IMR-90 (cell line): ENCODE measurements around the gene PHC2. TPM values are rescaled to one million over a fixed set of nuclear protein-coding genes. Genes with fewer than 3 reads are reported as not detected.

Experiments used
- ATAC-seq: fragments of 200-7000 bp; cut with Tn5 transposase; 2 replicates; pipeline ENCODE4 v1.9.1; 2020; ENCODE audit warnings: low read depth, mild to moderate bottlenecking, moderate library complexity
- BruUV-seq: library from RNA; stranded (reverse); fragments of 400-500 nt; replicated peaks from 2 replicates; lab custom pipeline; 2021; lab: Mats Ljungman, UMichigan
- CTCF ChIA-PET: fragments of 300-600 bp; formaldehyde crosslinking; extraction: SDS; loops from one replicate; lab custom pipeline; 2021; ENCODE audit warnings: antibody characterized with exemption; lab: Yijun Ruan, JAX
- POLR2A ChIA-PET: fragments of 300-600 bp; sonication (Branson Sonifier 250); formaldehyde crosslinking; loops from one replicate; lab custom pipeline; 2022; ENCODE audit warnings: antibody characterized with exemption; ENCODE audit not compliant: unreplicated experiment; lab: Charles Lee
- DNase-seq: peaks from one replicate; pipeline ENCODE4 v3.0.0; 2013
- H2AFZ ChIP-seq: replicated peaks from 2 replicates; pipeline ENCODE3; 2013; ENCODE audit warnings: low read length, mild to moderate bottlenecking; ENCODE audit not compliant: poor library complexity
- H2AK5ac ChIP-seq: 2 replicates; pipeline ENCODE4 v1.6.1; 2013; ENCODE audit warnings: low read depth, low read length, inconsistent platforms
- H2AK9ac ChIP-seq: replicated peaks from 2 replicates; pipeline ENCODE3; 2013; ENCODE audit warnings: mild to moderate bottlenecking, low read depth, low read length, moderate library complexity; ENCODE audit not compliant: poor library complexity
- H2BK120ac ChIP-seq: 2 replicates; pipeline ENCODE4 v1.6.1; 2013; ENCODE audit warnings: low read depth, low read length, inconsistent platforms
- H2BK15ac ChIP-seq: 3 replicates; pipeline ENCODE4 v1.6.1; 2013; ENCODE audit warnings: low read depth, low read length, inconsistent platforms
- H2BK20ac ChIP-seq: 2 replicates; pipeline ENCODE4 v1.6.1; 2013; ENCODE audit warnings: low read depth, mild to moderate bottlenecking, inconsistent platforms, low read length, moderate library complexity
- H2BK5ac ChIP-seq: 2 replicates; pipeline ENCODE4 v1.6.1; 2013; ENCODE audit warnings: mild to moderate bottlenecking, low read depth, low read length, inconsistent platforms; ENCODE audit not compliant: poor library complexity, severe bottlenecking
- H3K14ac ChIP-seq: replicated peaks from 2 replicates; pipeline ENCODE4 v1.6.1; 2013; ENCODE audit warnings: low read depth, low read length, inconsistent platforms
- H3K18ac ChIP-seq: 2 replicates; pipeline ENCODE4 v1.6.1; 2013; ENCODE audit warnings: low read depth, low read length, control low read depth
- H3K23ac ChIP-seq: 2 replicates; pipeline ENCODE4 v1.6.1; 2013; ENCODE audit warnings: low read depth, low read length, inconsistent platforms
- H3K27ac ChIP-seq: 2 replicates; pipeline ENCODE4 v1.5.1; 2013; ENCODE audit warnings: mild to moderate bottlenecking, control low read depth, low read length; ENCODE audit not compliant: insufficient read depth
- H3K27me3 ChIP-seq: 2 replicates; pipeline ENCODE4 v1.6.1; 2013; ENCODE audit warnings: low read length; ENCODE audit not compliant: control insufficient read depth, insufficient read depth
- H3K36me3 ChIP-seq: 2 replicates; pipeline ENCODE4 v1.6.1; 2013; ENCODE audit warnings: low read length, mixed read lengths; ENCODE audit not compliant: control insufficient read depth, insufficient read depth
- H3K4ac ChIP-seq: 2 replicates; pipeline ENCODE4 v1.6.1; 2013; ENCODE audit warnings: low read depth, low read length, inconsistent platforms
- H3K4me1 ChIP-seq: 2 replicates; pipeline ENCODE4 v1.6.1; 2013; ENCODE audit warnings: low read length, mixed read lengths; ENCODE audit not compliant: control insufficient read depth, insufficient read depth
- H3K4me2 ChIP-seq: 2 replicates; pipeline ENCODE4 v1.6.1; 2013; ENCODE audit warnings: low read depth, mild to moderate bottlenecking, control low read depth, low read length, moderate library complexity
- H3K4me3 ChIP-seq: 2 replicates; pipeline ENCODE4 v1.5.1; 2013; ENCODE audit warnings: low read depth, mild to moderate bottlenecking, control low read depth, low read length, moderate library complexity; ENCODE audit not compliant: insufficient read depth
- H3K56ac ChIP-seq: 2 replicates; pipeline ENCODE4 v1.6.1; 2013; ENCODE audit warnings: low read length, inconsistent platforms; ENCODE audit not compliant: insufficient read depth; ENCODE audit errors: extremely low read depth
- H3K79me1 ChIP-seq, 2 experiments: 2 replicates each; pipeline ENCODE4 v1.6.1; 2013; ENCODE audit warnings: low read length in 2 of 2, inconsistent platforms in 1 of 2, low read depth in 1 of 2
- H3K9ac ChIP-seq: 2 replicates; pipeline ENCODE4 v1.6.1; 2013; ENCODE audit warnings: low read depth, low read length, control low read depth
- H3K9me1 ChIP-seq: 2 replicates; pipeline ENCODE4 v1.6.1; 2013; ENCODE audit warnings: low read length, inconsistent platforms; ENCODE audit not compliant: insufficient read depth
- H3K9me3 ChIP-seq: 2 replicates; pipeline ENCODE4 v1.6.1; 2013; ENCODE audit warnings: low read length; ENCODE audit not compliant: control insufficient read depth, insufficient read depth
- H4K20me1 ChIP-seq: 2 replicates; pipeline ENCODE4 v1.6.1; 2013; ENCODE audit warnings: low read length, inconsistent platforms; ENCODE audit not compliant: insufficient read depth
- H4K5ac ChIP-seq: 2 replicates; pipeline ENCODE4 v1.6.1; 2013; ENCODE audit warnings: mild to moderate bottlenecking, low read depth, low read length, control low read depth
- H4K8ac ChIP-seq, 2 experiments: 2 replicates each; pipeline ENCODE4 v1.6.1; 2013; ENCODE audit warnings: low read depth in 2 of 2, low read length in 2 of 2, control low read depth in 1 of 2, inconsistent platforms in 1 of 2
- H4K91ac ChIP-seq: 2 replicates; pipeline ENCODE4 v1.6.1; 2013; ENCODE audit warnings: low read depth, low read length, inconsistent platforms; ENCODE audit not compliant: insufficient read depth
- FOS ChIP-seq: fragments of 150-350 bp; IDR thresholded peaks from 2 replicates; pipeline ENCODE4 v1.6.1; 2016; ENCODE audit warnings: low read depth, low read length
- NFE2L2 ChIP-seq: fragments of 150-350 bp; IDR thresholded peaks from 2 replicates; pipeline ENCODE4 v1.6.1; 2016; ENCODE audit warnings: low read depth, mild to moderate bottlenecking, low read length
- RAD21 ChIP-seq: IDR thresholded peaks from 2 replicates; pipeline ENCODE4 v1.6.1; 2012; ENCODE audit warnings: low read length, improper control_type of control experiment
- RFX5 ChIP-seq: IDR thresholded peaks from 2 replicates; pipeline ENCODE4 v1.8.0; 2012; ENCODE audit warnings: low read depth, mild to moderate bottlenecking, low read length, moderate library complexity
- WGBS, 2 experiments: methylation state at CpG; one replicate each; pipeline versions ENCODE4 v1.1.5 to v1.1.7; 2013; ENCODE audit warnings: missing lambda C conversion rate in 2 of 2; ENCODE audit not compliant: insufficient read length in 1 of 2; ENCODE audit errors: extremely low coverage in 2 of 2; 5-methylcytosine and 5-hydroxymethylcytosine counted together
- dilution Hi-C: fragments of 300-500 bp; cut with HindIII; formaldehyde crosslinking; loops from one replicate; pipeline ENCODE4 v1.14.3; 2018; ENCODE audit warnings: low sequenced_read_pairs; ENCODE audit not compliant: unreplicated experiment
- in situ Hi-C: fragments of 300-500 bp; cut with MboI; formaldehyde crosslinking; loops from 3 replicates; pipeline ENCODE4 v1.14.3; 2019; ENCODE audit warnings: low sequenced_read_pairs, inconsistent platforms, mixed read lengths
- intact Hi-C: fragments of 100-400 bp; cut with micrococcal nuclease; formaldehyde crosslinking; loops from 2 replicates; pipeline ENCODE4 v1.10.0; 2022
- polyA plus RNA-seq, 3 experiments: library from polyadenylated mRNA; depleted of rRNA; stranded (reverse); fragments of >200 nt; gene quantifications; 2 replicates each; pipeline ENCODE4 v1.2.3, GENCODE V29; 2012; ENCODE audit warnings: low replicate concordance in 1 of 3
- total RNA-seq: library from RNA; depleted of rRNA; stranded (reverse); fragments of >200 nt; gene quantifications from 2 replicates; pipeline ENCODE4 v1.2.3, GENCODE V29; 2012
- TF ChIP-seq, protein P1 (sequence below): conservative IDR thresholded peaks from 2 replicates; pipeline ENCODE4 v1.5.1; 2012; ENCODE audit warnings: mild to moderate bottlenecking, low read depth, low read length, improper control_type of control experiment

PHC2 gene
- total and polyA plus RNA-seq, 2 of the 4 experiments (the other 2 are of a cell fraction): 46.4 to 98.1 TPM

GRCh38 chr1:33408093-33408436, 22.8 kb downstream of the PHC2 start:
- TF ChIP-seq RAD21 (no peak), FOS (no peak), RFX5 (no peak), NFE2L2 (no peak)
- TF ChIP-seq, protein P1, sequence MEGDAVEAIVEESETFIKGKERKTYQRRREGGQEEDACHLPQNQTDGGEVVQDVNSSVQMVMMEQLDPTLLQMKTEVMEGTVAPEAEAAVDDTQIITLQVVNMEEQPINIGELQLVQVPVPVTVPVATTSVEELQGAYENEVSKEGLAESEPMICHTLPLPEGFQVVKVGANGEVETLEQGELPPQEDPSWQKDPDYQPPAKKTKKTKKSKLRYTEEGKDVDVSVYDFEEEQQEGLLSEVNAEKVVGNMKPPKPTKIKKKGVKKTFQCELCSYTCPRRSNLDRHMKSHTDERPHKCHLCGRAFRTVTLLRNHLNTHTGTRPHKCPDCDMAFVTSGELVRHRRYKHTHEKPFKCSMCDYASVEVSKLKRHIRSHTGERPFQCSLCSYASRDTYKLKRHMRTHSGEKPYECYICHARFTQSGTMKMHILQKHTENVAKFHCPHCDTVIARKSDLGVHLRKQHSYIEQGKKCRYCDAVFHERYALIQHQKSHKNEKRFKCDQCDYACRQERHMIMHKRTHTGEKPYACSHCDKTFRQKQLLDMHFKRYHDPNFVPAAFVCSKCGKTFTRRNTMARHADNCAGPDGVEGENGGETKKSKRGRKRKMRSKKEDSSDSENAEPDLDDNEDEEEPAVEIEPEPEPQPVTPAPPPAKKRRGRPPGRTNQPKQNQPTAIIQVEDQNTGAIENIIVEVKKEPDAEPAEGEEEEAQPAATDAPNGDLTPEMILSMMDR: no peak
- H2AFZ ChIP-seq: no peak overlapping the region

More at GRCh38 chr1:33408093-33408436, 22.8 kb downstream of the PHC2 start:
- ATAC-seq: no peak
- H3K4ac ChIP-seq: no peak overlapping the region
- no peaks in the 10 kb centered on the region for H3K27me3 ChIP-seq
- no peak overlapping the region for H3K9ac ChIP-seq
- CTCF ChIA-PET: interaction anchor here (1.1 kb wide), 1 partner anchor 15 kb away, joined by 3 read pairs; no protein-coding TSS in a partner anchor
- 0 out of 4 replicates have a peak, but pooled peaks cover 0 to 3% of the 10 kb centered on the region in 2 experiments for H3K79me1 ChIP-seq
- no peak overlapping the region for H3K23ac ChIP-seq
- H3K36me3 ChIP-seq: no peaks in the 10 kb centered on the region
- H4K5ac ChIP-seq: no peak overlapping the region
- no peak overlapping the region for H3K56ac ChIP-seq
- no peak overlapping the region for H3K18ac ChIP-seq
- no CpG with 5 or more reads among the region's 2 CpGs for WGBS, 2 experiments
- no peak overlapping the region for H3K14ac ChIP-seq
- peaks cover 4% of the 10 kb centered on the region; the same call in 1 of the 2 replicates for H3K4me1 ChIP-seq
- no peak overlapping the region for H4K8ac ChIP-seq
- intact Hi-C loops (no loop called here), dilution Hi-C loops (no loop called here), in situ Hi-C loops (no loop called here)
- no peak overlapping the region for H2BK5ac ChIP-seq
- no peak overlapping the region for H2AK9ac ChIP-seq
- no peak overlapping the region for H2AK5ac ChIP-seq
- H2BK20ac ChIP-seq: no peak overlapping the region
- no peak overlapping the region for H3K27ac ChIP-seq
- H3K9me1 ChIP-seq: 0 out of 2 replicates have a peak, but pooled peaks cover 4% of the 10 kb centered on the region
- H4K20me1 ChIP-seq: no peaks in the 10 kb centered on the region
- no peak overlapping the region for H3K4me3 ChIP-seq
- no TSS peak for BruUV-seq
- no peak for DNase-seq
- POLR2A ChIA-PET: no interaction called here
- no peak overlapping the region for H4K91ac ChIP-seq
- no peak overlapping the region for H2BK15ac ChIP-seq
- H3K9me3 ChIP-seq: 0 out of 2 replicates have a peak, but pooled peaks cover 2% of the 10 kb centered on the region
- no peak overlapping the region for H2BK120ac ChIP-seq
- H3K4me2 ChIP-seq: no peak overlapping the region
